HL-60 (cell line): ENCODE data around the gene GPR119.

Source experiments
- DNase-seq, 2 experiments: peaks; one replicate each; pipeline ENCODE4 v3.0.0-alpha.2; 2010 to 2020; ENCODE audit warnings: low read depth in 1 of 2, low spot score in 1 of 2
- H3K27ac ChIP-seq: fragments of 250-450 bp; sonication (Bioruptor Pico); replicated peaks from 2 replicates; pipeline ENCODE4 v1.5.1; 2020; ENCODE audit warnings: mild to moderate bottlenecking, moderate library complexity
- H3K27me3 ChIP-seq: fragments of 250-450 bp; sonication (Bioruptor Pico); 2 replicates; pipeline ENCODE4 v1.5.1; 2021; ENCODE audit warnings: mild to moderate bottlenecking, moderate library complexity; ENCODE audit not compliant: insufficient read depth, poor library complexity, severe bottlenecking
- H3K4me3 ChIP-seq: replicated peaks from 2 replicates; pipeline ENCODE4 v1.5.1; 2011; ENCODE audit warnings: mild to moderate bottlenecking, control low read depth, low read length; ENCODE audit not compliant: insufficient read depth
- GABPA ChIP-seq: IDR thresholded peaks from 2 replicates; pipeline ENCODE4 v1.6.1; 2012; ENCODE audit warnings: low read depth
- POLR2AphosphoS5 ChIP-seq: IDR thresholded peaks from 2 replicates; pipeline ENCODE4 v1.6.1; 2012; ENCODE audit warnings: low read depth
- SPI1 ChIP-seq: IDR thresholded peaks from 2 replicates; pipeline ENCODE4 v1.6.1; 2012; ENCODE audit warnings: low read depth, mild to moderate bottlenecking, borderline replicate concordance
- TF ChIP-seq, protein P1 (sequence below): IDR thresholded peaks from one replicate; pipeline ENCODE4 v1.5.1; 2011; ENCODE audit warnings: low read length, control low read depth, inconsistent platforms; ENCODE audit not compliant: insufficient read depth
- TF ChIP-seq, protein P2 (sequence below): IDR thresholded peaks from 2 replicates; pipeline ENCODE4 v1.6.1; 2012; ENCODE audit warnings: low read depth; ENCODE audit not compliant: insufficient replicate concordance

GPR119 gene

DNA sequence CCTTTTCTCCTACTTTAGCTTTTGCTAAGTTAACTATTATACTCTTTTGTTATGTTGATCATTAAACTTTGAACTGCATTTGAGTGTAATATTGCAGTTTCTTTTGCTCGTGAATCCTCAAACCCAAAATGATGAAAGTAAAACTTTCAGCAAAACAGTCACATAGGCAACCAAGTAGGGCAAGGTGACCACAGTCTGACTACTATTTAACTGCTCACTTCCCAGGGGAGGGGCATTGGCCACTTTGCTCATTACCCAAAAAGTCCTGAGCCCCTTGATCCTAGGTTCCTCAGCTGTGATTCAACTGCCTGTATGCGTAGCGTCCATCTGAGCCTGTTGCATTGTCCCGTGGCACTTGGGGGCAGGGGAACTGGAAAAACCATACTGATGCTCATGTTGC is 33.3 kb upstream of the GPR119 start:
- H3K27me3 ChIP-seq, result no peaks in the 10 kb centered on the region
- H3K27ac ChIP-seq, result no peak overlapping the region
- TF ChIP-seq SPI1 (no peak), POLR2AphosphoS5 (no peak), GABPA (no peak)
- TF ChIP-seq, protein P1, sequence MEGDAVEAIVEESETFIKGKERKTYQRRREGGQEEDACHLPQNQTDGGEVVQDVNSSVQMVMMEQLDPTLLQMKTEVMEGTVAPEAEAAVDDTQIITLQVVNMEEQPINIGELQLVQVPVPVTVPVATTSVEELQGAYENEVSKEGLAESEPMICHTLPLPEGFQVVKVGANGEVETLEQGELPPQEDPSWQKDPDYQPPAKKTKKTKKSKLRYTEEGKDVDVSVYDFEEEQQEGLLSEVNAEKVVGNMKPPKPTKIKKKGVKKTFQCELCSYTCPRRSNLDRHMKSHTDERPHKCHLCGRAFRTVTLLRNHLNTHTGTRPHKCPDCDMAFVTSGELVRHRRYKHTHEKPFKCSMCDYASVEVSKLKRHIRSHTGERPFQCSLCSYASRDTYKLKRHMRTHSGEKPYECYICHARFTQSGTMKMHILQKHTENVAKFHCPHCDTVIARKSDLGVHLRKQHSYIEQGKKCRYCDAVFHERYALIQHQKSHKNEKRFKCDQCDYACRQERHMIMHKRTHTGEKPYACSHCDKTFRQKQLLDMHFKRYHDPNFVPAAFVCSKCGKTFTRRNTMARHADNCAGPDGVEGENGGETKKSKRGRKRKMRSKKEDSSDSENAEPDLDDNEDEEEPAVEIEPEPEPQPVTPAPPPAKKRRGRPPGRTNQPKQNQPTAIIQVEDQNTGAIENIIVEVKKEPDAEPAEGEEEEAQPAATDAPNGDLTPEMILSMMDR, result no peak
- TF ChIP-seq, protein P2, sequence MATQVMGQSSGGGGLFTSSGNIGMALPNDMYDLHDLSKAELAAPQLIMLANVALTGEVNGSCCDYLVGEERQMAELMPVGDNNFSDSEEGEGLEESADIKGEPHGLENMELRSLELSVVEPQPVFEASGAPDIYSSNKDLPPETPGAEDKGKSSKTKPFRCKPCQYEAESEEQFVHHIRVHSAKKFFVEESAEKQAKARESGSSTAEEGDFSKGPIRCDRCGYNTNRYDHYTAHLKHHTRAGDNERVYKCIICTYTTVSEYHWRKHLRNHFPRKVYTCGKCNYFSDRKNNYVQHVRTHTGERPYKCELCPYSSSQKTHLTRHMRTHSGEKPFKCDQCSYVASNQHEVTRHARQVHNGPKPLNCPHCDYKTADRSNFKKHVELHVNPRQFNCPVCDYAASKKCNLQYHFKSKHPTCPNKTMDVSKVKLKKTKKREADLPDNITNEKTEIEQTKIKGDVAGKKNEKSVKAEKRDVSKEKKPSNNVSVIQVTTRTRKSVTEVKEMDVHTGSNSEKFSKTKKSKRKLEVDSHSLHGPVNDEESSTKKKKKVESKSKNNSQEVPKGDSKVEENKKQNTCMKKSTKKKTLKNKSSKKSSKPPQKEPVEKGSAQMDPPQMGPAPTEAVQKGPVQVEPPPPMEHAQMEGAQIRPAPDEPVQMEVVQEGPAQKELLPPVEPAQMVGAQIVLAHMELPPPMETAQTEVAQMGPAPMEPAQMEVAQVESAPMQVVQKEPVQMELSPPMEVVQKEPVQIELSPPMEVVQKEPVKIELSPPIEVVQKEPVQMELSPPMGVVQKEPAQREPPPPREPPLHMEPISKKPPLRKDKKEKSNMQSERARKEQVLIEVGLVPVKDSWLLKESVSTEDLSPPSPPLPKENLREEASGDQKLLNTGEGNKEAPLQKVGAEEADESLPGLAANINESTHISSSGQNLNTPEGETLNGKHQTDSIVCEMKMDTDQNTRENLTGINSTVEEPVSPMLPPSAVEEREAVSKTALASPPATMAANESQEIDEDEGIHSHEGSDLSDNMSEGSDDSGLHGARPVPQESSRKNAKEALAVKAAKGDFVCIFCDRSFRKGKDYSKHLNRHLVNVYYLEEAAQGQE, result no peak
- DNase-seq, result no peak
- no peak overlapping the region for H3K4me3 ChIP-seq

DNA sequence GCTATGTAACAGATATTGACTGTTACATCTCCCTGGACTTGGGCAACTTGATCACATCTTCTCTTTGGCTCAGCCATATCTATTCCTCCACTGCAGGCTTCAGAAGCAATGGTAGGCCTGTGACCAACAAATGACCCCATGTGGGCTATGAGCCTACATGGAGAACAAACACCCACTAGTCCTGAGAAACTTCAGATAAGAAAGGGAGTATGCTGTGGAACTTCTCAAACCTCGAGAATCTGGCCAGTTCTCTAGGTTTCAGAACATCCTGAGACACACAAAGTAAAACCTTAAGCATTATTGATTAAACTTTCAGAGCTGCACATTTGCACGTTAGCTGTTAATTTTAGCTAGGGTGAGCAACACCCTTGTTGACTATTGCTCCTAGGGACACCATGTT is 32.6 kb upstream of the GPR119 start:
- no peak for DNase-seq
- Histone ChIP-seq H3K27me3 (no peaks in the 10 kb centered on the region), H3K27ac (no peak overlapping the region), H3K4me3 (no peak overlapping the region)
- TF ChIP-seq POLR2AphosphoS5 (no peak), SPI1 (no peak), GABPA (no peak)
- TF ChIP-seq, protein P2, result no peak
- TF ChIP-seq, protein P1, result no peak

DNA sequence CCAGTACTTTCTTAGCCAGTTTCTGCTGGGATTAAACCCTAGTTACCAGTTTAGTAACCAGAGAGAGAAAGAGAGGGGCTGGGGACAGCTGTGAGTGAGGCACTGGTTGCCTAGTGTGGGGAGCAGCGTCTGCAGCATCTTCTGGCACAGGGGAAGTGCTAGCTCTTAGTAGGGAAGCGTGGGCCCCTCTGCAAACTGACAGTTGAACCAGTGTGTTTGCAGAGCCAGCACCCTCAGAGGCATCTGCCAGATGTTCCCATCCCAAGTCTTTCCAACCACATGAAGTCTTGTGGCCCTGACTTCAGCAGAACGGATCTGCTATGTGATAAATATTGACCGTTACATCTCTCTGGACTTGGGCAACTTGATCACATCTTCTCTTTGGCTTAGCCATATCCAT is 31.3 kb upstream of the GPR119 start:
- peak overlapping the region; percentile 62 for H3K27ac ChIP-seq
- no peak overlapping the region for H3K4me3 ChIP-seq
- no peaks in the 10 kb centered on the region for H3K27me3 ChIP-seq
- peak in 1 of 2 experiments; percentile 69 for DNase-seq
- TF ChIP-seq, protein P2, result no peak
- no peak for TF ChIP-seq GABPA
- TF ChIP-seq POLR2AphosphoS5, result peak; percentile 59
- TF ChIP-seq SPI1, result peak; percentile 67; the same call in 1 of the 2 replicates
- TF ChIP-seq, protein P1, result no peak
